Tibial artery (tissue), 4 donors: ENCODE data around the gene DLG2.

Experiments used
- DNase-seq, 2 donors: peaks; one replicate each; pipeline ENCODE4 v3.0.0-alpha.2; 2019
- H3K27ac ChIP-seq, 2 donors: fragments of 200-600 bp; sonication (generic) in 1 of 2; 1 replicate in 1 of 2; 2 replicates in 1 of 2; pipeline ENCODE4 v1.5.1; 2018 to 2019; ENCODE audit warnings: mild to moderate bottlenecking in 1 of 2
- H3K27me3 ChIP-seq, 2 donors: fragments of 200-600 bp; sonication (generic) in 1 of 2; one replicate each; pipeline versions ENCODE4 v1.5.1 to v1.6.0; 2016 to 2019
- H3K36me3 ChIP-seq, 3 donors: fragments of 200-600 bp; sonication (generic) in 2 of 3; one replicate each; pipeline ENCODE4 v1.5.1; 2016 to 2019; ENCODE audit warnings: mild to moderate bottlenecking in 2 of 3
- H3K4me1 ChIP-seq, 4 donors: fragments of 200-600 bp; sonication (generic) in 2 of 4; 1 replicate in 3 of 4; 2 replicates in 1 of 4; pipeline ENCODE4 v1.5.1; 2016 to 2019
- H3K4me3 ChIP-seq, 2 donors: fragments of 200-600 bp; sonication (generic) in 1 of 2; 1 replicate in 1 of 2; 2 replicates in 1 of 2; pipeline ENCODE4 v1.5.1; 2018 to 2019; ENCODE audit warnings: mild to moderate bottlenecking in 2 of 2
- H3K9me3 ChIP-seq, 3 donors: fragments of 200-600 bp; sonication (generic) in 1 of 3; one replicate each; pipeline ENCODE4 v1.5.1; 2016 to 2019
- CTCF ChIP-seq, 2 experiments: fragments of 200-600 bp in 1 of 2; fragments of 450-650 bp in 1 of 2; IDR thresholded peaks; one replicate each; pipeline ENCODE4 v1.5.1; 2017 to 2019; ENCODE audit warnings: antibody characterized with exemption in 2 of 2, mild to moderate bottlenecking in 1 of 2, moderate library complexity in 1 of 2
- intact Hi-C: fragments of 100-400 bp; cut with DNase I; formaldehyde crosslinking; loops from one replicate; pipeline ENCODE4 v1.15.0; 2023; ENCODE audit warnings: low total_unique reads

Gene DLG2

GRCh38 chr11:83895516-83895915 is 1731.6 kb downstream of the DLG2 start:
- DNase-seq: no peak
- H3K9me3 ChIP-seq: no peaks in the 10 kb centered on the region
- H3K27me3 ChIP-seq: no peaks in the 10 kb centered on the region
- H3K36me3 ChIP-seq: no peaks in the 10 kb centered on the region
- TF ChIP-seq CTCF (IDR thresholded peaks at IDR 0.05): no peak
- H3K4me3 ChIP-seq: no peak overlapping the region
- H3K4me1 ChIP-seq: no peaks in the 10 kb centered on the region
- no peak overlapping the region for H3K27ac ChIP-seq
- intact Hi-C loops: no loop called here

GRCh38 chr11:83881428-83881827 is 1745.7 kb downstream of the DLG2 start:
- Histone ChIP-seq H3K27me3 (no peaks in the 10 kb centered on the region), H3K4me3 (no peak overlapping the region), H3K27ac (no peak overlapping the region), H3K9me3 (peaks cover 0 to 4% (median 0%) of the 10 kb centered on the region in 3 donors), H3K4me1 (no peaks in the 10 kb centered on the region), H3K36me3 (no peaks in the 10 kb centered on the region)
- DNase-seq: no peak
- TF ChIP-seq CTCF (IDR thresholded peaks at IDR 0.05): no peak
- intact Hi-C loops: no loop called here

GRCh38 chr11:83871054-83871453 is 1756.1 kb downstream of the DLG2 start:
- intact Hi-C loops: no loop called here
- Histone ChIP-seq H3K9me3 (no peaks in the 10 kb centered on the region), H3K4me3 (no peak overlapping the region), H3K27ac (no peak overlapping the region), H3K36me3 (no peaks in the 10 kb centered on the region), H3K27me3 (no peaks in the 10 kb centered on the region), H3K4me1 (no peaks in the 10 kb centered on the region)
- no peak for TF ChIP-seq CTCF (IDR thresholded peaks at IDR 0.05)
- no peak for DNase-seq

GRCh38 chr11:83866655-83867054 is 1760.5 kb downstream of the DLG2 start:
- no peak for TF ChIP-seq CTCF (IDR thresholded peaks at IDR 0.05)
- Histone ChIP-seq H3K27me3 (no peaks in the 10 kb centered on the region), H3K4me3 (no peak overlapping the region), H3K36me3 (no peaks in the 10 kb centered on the region), H3K4me1 (no peaks in the 10 kb centered on the region), H3K9me3 (no peaks in the 10 kb centered on the region), H3K27ac (no peak overlapping the region)
- DNase-seq: no peak
- intact Hi-C loops: no loop called here

- intact Hi-C loops: no loop called here
- Histone ChIP-seq H3K9me3 (no peaks in the 10 kb centered on the region), H3K4me1 (no peaks in the 10 kb centered on the region), H3K4me3 (no peak overlapping the region), H3K27ac (no peak overlapping the region), H3K27me3 (no peaks in the 10 kb centered on the region), H3K36me3 (no peaks in the 10 kb centered on the region)
- no peak for TF ChIP-seq CTCF (IDR thresholded peaks at IDR 0.05)
- DNase-seq: no peak
Measured at GRCh38 chr11:83865636-83866461, 1761.3 kb downstream of the DLG2 start.
